Measurements from ENCODE around the gene USE1. TPM values are rescaled to one million over a fixed set of nuclear protein-coding genes. Genes with fewer than 3 reads are reported as not detected.
A peak's percentile ranks its signal among the peaks of the same experiment; 100 is the strongest.

The USE1 gene
- total and polyA plus RNA-seq, 8 donors: 16.2 to 113 (median 55.3) TPM; not detected in 1

GRCh38 chr19:17254636-17255035 is 39.5 kb downstream of the USE1 start:
- Histone ChIP-seq H3K36me3 (no peaks in the 10 kb centered on the region), H3K9me3 (peaks cover 0 to 7% (median 3%) of the 10 kb centered on the region in 4 donors), H3K27ac (no peak overlapping the region), H3K27me3 (no peaks in the 10 kb centered on the region), H3K4me1 (peaks cover 0 to 5% (median 0%) of the 10 kb centered on the region in 4 donors), H3K4me3 (no peak overlapping the region)
- TF ChIP-seq, protein P1, sequence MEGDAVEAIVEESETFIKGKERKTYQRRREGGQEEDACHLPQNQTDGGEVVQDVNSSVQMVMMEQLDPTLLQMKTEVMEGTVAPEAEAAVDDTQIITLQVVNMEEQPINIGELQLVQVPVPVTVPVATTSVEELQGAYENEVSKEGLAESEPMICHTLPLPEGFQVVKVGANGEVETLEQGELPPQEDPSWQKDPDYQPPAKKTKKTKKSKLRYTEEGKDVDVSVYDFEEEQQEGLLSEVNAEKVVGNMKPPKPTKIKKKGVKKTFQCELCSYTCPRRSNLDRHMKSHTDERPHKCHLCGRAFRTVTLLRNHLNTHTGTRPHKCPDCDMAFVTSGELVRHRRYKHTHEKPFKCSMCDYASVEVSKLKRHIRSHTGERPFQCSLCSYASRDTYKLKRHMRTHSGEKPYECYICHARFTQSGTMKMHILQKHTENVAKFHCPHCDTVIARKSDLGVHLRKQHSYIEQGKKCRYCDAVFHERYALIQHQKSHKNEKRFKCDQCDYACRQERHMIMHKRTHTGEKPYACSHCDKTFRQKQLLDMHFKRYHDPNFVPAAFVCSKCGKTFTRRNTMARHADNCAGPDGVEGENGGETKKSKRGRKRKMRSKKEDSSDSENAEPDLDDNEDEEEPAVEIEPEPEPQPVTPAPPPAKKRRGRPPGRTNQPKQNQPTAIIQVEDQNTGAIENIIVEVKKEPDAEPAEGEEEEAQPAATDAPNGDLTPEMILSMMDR (IDR thresholded peaks at IDR 0.05): no peak
- TF ChIP-seq POLR2AphosphoS5 (IDR thresholded peaks at IDR 0.05) (no peak), POLR2A (IDR thresholded peaks at IDR 0.05) (no peak), EP300 (IDR thresholded peaks at IDR 0.05) (no peak)
- WGBS, 5 donors: 72 to 81% (median 78%) methylated on average over 10 of the region's 10 CpGs
- intact Hi-C loops (cut with DNase I; ENCODE audit: low total_unique reads): no loop called here
- no peak for DNase-seq

DNA sequence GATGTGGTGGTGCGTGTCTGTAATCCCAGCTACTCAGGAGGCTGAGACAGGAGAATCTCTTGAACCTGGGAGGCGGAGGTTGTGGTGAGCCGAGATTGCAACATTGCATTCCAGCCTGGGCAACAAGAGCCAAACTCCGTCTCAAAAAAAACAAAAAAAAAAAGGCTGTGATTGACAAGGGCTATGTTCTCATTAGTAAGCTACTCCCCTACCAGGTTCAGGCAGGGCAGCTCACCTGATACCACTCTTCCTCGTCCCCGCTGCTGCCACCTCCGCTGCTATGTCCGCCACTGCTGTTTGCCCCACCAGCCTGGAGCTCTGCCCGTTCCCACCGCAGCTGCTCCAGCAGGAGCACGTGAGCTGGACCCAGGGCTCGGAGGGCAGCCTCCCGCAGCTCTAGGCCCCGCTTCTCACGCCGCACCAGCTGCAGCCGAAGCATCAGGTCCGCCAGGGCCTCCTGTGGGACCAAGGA is 40.0 kb downstream of the USE1 start:
- peak in 1 of 2 donors; percentile 36 for DNase-seq
- H3K27ac ChIP-seq: peak overlapping the region in 1 of 5 donors; percentile 4

DNA sequence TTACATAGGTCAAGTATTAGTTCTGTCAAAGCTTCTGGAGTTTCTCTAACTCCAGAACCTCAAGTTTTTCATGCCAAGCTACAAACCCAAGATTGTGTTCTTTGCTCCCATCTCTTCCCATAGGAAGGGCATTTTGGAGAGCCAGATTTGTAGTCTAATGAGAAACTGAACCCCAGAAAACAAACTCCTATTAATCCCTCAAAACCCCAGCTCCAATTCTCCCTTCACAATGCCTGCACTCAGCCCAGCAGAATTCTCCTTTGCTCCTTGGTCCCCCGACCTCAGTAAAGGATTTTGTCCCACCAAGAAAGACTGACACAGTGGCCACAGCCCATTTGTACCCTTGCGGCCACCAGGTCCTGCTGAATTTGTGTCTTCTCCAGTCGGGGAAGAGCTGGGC is 41.0 kb downstream of the USE1 start:
- Histone ChIP-seq H3K4me3 (no peak overlapping the region), H3K9me3 (peaks cover 0 to 9% (median 4%) of the 10 kb centered on the region in 4 donors), H3K4me1 (peaks cover 0 to 5% (median 0%) of the 10 kb centered on the region in 4 donors), H3K36me3 (no peaks in the 10 kb centered on the region), H3K27me3 (no peaks in the 10 kb centered on the region), H3K27ac (no peak overlapping the region)
- no peak for TF ChIP-seq POLR2A (IDR thresholded peaks at IDR 0.05)
- TF ChIP-seq, protein P1 (IDR thresholded peaks at IDR 0.05): no peak
- no peak for TF ChIP-seq EP300 (IDR thresholded peaks at IDR 0.05)
- TF ChIP-seq POLR2AphosphoS5 (IDR thresholded peaks at IDR 0.05): no peak
- DNase-seq: no peak
- intact Hi-C loops (cut with DNase I; ENCODE audit: low total_unique reads): no loop called here
- WGBS, 5 donors: 82 to 92% (median 83%) methylated on average over 3 of the region's 3 CpGs

More for the DNA sequence above, 40.0 kb downstream of the USE1 start:
- Histone ChIP-seq H3K27me3 (no peaks in the 10 kb centered on the region), H3K36me3 (no peaks in the 10 kb centered on the region), H3K4me3 (no peak overlapping the region), H3K4me1 (no peaks in the 10 kb centered on the region), H3K9me3 (peaks cover 0 to 9% (median 4%) of the 10 kb centered on the region in 4 donors)
- intact Hi-C loops (cut with DNase I; ENCODE audit: low total_unique reads): no loop called here
- WGBS, 5 donors: 35 to 58% (median 56%) methylated on average over 17 to 18 of the region's 18 CpGs
- TF ChIP-seq EP300 (IDR thresholded peaks at IDR 0.05) (no peak), POLR2AphosphoS5 (IDR thresholded peaks at IDR 0.05) (no peak), POLR2A (IDR thresholded peaks at IDR 0.05) (no peak)
- TF ChIP-seq, protein P1 (IDR thresholded peaks at IDR 0.05): no peak

DNA sequence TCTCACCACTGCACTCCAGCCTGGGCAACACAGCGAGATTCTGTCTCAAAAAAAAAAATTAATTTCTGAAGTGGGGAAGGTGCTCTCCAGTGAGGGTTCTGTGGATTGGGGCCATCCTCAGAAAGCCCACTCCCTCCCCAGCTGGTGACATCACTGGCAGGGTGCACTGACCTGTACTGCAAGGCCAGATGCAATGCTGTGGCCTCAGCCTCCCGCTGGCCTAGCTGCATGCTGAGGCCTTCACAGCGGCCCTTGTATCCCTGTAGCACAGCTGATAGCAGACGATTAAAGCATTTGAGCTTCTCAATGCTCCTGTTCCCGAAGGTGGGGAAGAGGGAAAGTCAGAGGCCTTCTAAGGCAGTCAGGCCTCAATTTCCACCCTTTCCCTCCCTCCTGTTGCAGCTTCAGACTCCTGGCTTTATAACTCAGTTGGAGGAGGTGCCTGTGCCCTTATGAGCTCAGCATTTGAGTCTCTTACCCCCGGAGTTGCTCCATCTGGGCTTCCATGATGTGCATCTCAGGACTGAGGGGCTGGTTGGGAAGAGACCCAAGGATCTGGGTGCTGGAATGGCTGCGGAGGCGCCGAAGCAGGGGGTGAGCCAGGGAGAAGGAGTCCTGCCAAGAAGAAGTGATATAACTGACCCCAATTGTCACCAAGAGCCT is 44.1 kb downstream of the USE1 start:
- WGBS, 5 donors: 91 to 95% (median 92%) methylated on average over 7 to 9 of the region's 9 CpGs
- Histone ChIP-seq H3K9me3 (peaks cover 0 to 9% (median 4%) of the 10 kb centered on the region in 4 donors), H3K27ac (no peak overlapping the region), H3K4me1 (peaks cover 0 to 5% (median 0%) of the 10 kb centered on the region in 4 donors), H3K4me3 (no peak overlapping the region), H3K27me3 (no peaks in the 10 kb centered on the region), H3K36me3 (no peaks in the 10 kb centered on the region)
- no peak for DNase-seq
- intact Hi-C loops (cut with DNase I; ENCODE audit: low total_unique reads): no loop called here
- TF ChIP-seq, protein P1 (IDR thresholded peaks at IDR 0.05): no peak
- TF ChIP-seq POLR2A (IDR thresholded peaks at IDR 0.05) (no peak), EP300 (IDR thresholded peaks at IDR 0.05) (no peak), POLR2AphosphoS5 (IDR thresholded peaks at IDR 0.05) (no peak)

Measured in stomach (tissue), 9 donors.